Smooth muscle cell (in vitro differentiated cells): Measurements from ENCODE around the gene TTLL12. TPM values are rescaled to one million over a fixed set of nuclear protein-coding genes. Genes with fewer than 3 reads are reported as not detected.

ENCODE experiments used
- DNase-seq: peaks from one replicate; lab custom pipeline; 2025; ENCODE audit not compliant: unreplicated experiment; lab: John Stamatoyannopoulos, UW
- H2AFZ ChIP-seq: fragments of 200-600 bp; sonication (generic); 2 replicates; pipeline ENCODE4 v1.6.0; 2016; ENCODE audit warnings: antibody characterized with exemption, low read depth, mild to moderate bottlenecking
- H3F3A ChIP-seq: fragments of 200-600 bp; sonication (generic); 2 replicates; pipeline ENCODE4 v1.6.0; 2017; ENCODE audit warnings: antibody characterized with exemption, low read depth
- H3K27ac ChIP-seq: fragments of 200-600 bp; sonication (generic); 2 replicates; pipeline ENCODE4 v1.5.1; 2016; ENCODE audit warnings: low read depth, mild to moderate bottlenecking
- H3K27me3 ChIP-seq: fragments of 200-600 bp; sonication (generic); 2 replicates; pipeline ENCODE4 v1.6.1; 2016; ENCODE audit warnings: low read depth, mild to moderate bottlenecking
- H3K36me3 ChIP-seq: fragments of 200-600 bp; sonication (generic); 2 replicates; pipeline ENCODE4 v1.5.1; 2016; ENCODE audit warnings: low read depth
- H3K4me1 ChIP-seq: fragments of 200-600 bp; sonication (generic); 2 replicates; pipeline ENCODE4 v1.5.1; 2016; ENCODE audit warnings: low read depth
- H3K4me2 ChIP-seq: fragments of 200-600 bp; sonication (generic); 2 replicates; pipeline ENCODE4 v1.6.0; 2016; ENCODE audit warnings: mild to moderate bottlenecking
- H3K4me3 ChIP-seq: fragments of 200-600 bp; sonication (generic); 2 replicates; pipeline ENCODE4 v1.5.1; 2016; ENCODE audit warnings: mild to moderate bottlenecking
- H3K79me2 ChIP-seq: fragments of 200-600 bp; sonication (generic); 2 replicates; pipeline ENCODE4 v1.6.0; 2016; ENCODE audit warnings: low read depth, mild to moderate bottlenecking
- H3K9ac ChIP-seq: fragments of 200-600 bp; sonication (generic); 2 replicates; pipeline ENCODE4 v1.6.0; 2016; ENCODE audit warnings: low read depth
- H3K9me3 ChIP-seq: fragments of 200-600 bp; sonication (generic); replicated peaks from 2 replicates; pipeline ENCODE4 v1.5.1; 2016; ENCODE audit warnings: low read depth
- H4K20me1 ChIP-seq: fragments of 200-600 bp; sonication (generic); 2 replicates; pipeline ENCODE4 v1.6.0; 2016; ENCODE audit warnings: low read depth
- CTCF ChIP-seq: fragments of 200-600 bp; sonication (generic); IDR thresholded peaks from 2 replicates; pipeline ENCODE4 v1.5.1; 2017; ENCODE audit warnings: borderline replicate concordance, mild to moderate bottlenecking, antibody characterized with exemption; ENCODE audit not compliant: insufficient read depth, poor library complexity, severe bottlenecking
- WGBS: methylation state at CpG from one replicate; pipeline ENCODE4 v1.1.7; 2016; ENCODE audit warnings: low lambda C conversion rate; 5-methylcytosine and 5-hydroxymethylcytosine counted together
- polyA plus RNA-seq: library from polyadenylated mRNA; unstranded; fragments of >200 nt; fragmentation: Nextera tagmentation; extraction: Ambion mirVana; gene quantifications from 2 replicates; pipeline ENCODE4 v1.2.1, GENCODE V29; 2016
- total RNA-seq: library from RNA; depleted of rRNA; stranded (reverse); fragments of >200 nt; gene quantifications from 2 replicates; pipeline ENCODE4 v1.2.3, GENCODE V29; 2014

TTLL12 gene
- total and polyA plus RNA-seq, 2 experiments from 2014 or later: 23.5 to 31.6 TPM

- no peak for DNase-seq
- no peaks in the 10 kb centered on the region for H3K9me3 ChIP-seq
- H3K27ac ChIP-seq: no peak overlapping the region
- no peaks in the 10 kb centered on the region for H3K79me2 ChIP-seq
- H4K20me1 ChIP-seq: no peaks in the 10 kb centered on the region
- 94% methylated on average over 22 of the region's 22 CpGs for WGBS
- no peak overlapping the region for H3K4me2 ChIP-seq
- no peak for TF ChIP-seq CTCF
- H3K9ac ChIP-seq: no peak overlapping the region
- no peak overlapping the region for H2AFZ ChIP-seq
- H3K27me3 ChIP-seq: no peaks in the 10 kb centered on the region
- H3K4me1 ChIP-seq: peaks cover under 1% of the 10 kb centered on the region
- no peak overlapping the region for H3K4me3 ChIP-seq
- H3F3A ChIP-seq: no peaks in the 10 kb centered on the region
- H3K36me3 ChIP-seq: no peaks in the 10 kb centered on the region
Observed at GRCh38 chr22:43220625-43221380, 33.9 kb upstream of the TTLL12 start.

GRCh38 chr22:43218786-43219185, 31.9 kb upstream of the TTLL12 start:
- Histone ChIP-seq H3K27ac (no peak overlapping the region), H4K20me1 (no peaks in the 10 kb centered on the region), H3K4me1 (no peaks in the 10 kb centered on the region), H2AFZ (no peak overlapping the region), H3K4me3 (no peak overlapping the region), H3K9ac (no peak overlapping the region), H3F3A (no peaks in the 10 kb centered on the region), H3K36me3 (no peaks in the 10 kb centered on the region), H3K79me2 (no peaks in the 10 kb centered on the region), H3K4me2 (no peak overlapping the region), H3K27me3 (no peaks in the 10 kb centered on the region), H3K9me3 (no peaks in the 10 kb centered on the region)
- 92% methylated on average over 1 of the region's 1 CpG for WGBS
- DNase-seq: no peak
- no peak for TF ChIP-seq CTCF

DNA sequence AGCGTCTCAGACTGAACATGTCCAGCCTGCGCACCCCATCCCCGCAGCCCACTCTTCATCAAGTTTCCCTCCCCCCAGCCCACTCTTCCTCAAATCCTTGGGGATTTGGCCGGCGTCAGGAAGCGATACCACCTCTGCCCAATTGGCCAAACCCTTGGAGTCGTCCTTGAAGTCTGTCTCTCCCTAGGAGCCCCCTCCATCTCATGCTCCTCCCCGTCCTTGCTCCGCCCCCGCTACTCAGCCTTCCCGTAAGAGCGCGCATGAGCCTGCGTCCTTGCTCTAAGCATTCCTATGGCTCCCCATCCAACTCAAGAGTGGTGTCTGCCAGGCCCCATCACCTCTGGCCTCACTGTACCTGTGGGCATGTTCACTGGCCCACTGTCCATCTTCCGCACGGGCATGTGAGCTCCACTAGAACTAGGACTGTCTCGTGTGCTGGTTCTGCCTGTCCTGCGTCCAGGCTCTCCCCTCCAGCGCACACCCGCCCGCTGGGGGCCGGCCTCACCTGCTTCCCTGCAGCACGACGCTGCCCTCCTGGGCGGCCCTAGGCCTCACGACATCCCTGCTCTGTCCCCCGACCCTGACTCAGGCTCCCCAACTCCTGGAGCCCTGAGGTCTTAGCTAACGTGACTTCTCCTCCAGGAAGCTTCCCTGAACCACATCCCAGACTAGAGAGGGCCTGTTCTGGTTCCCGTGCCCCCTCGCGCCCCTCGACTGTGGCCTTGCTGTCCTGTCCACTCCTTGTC, 30.5 kb upstream of the TTLL12 start:
- H3F3A ChIP-seq: no peaks in the 10 kb centered on the region
- H3K9me3 ChIP-seq: no peaks in the 10 kb centered on the region
- H2AFZ ChIP-seq: no peak overlapping the region
- 86% methylated on average over 25 of the region's 32 CpGs for WGBS
- H3K79me2 ChIP-seq: no peaks in the 10 kb centered on the region
- no peak overlapping the region for H3K4me3 ChIP-seq
- H3K27me3 ChIP-seq: no peaks in the 10 kb centered on the region
- H3K4me1 ChIP-seq: no peaks in the 10 kb centered on the region
- H3K9ac ChIP-seq: no peak overlapping the region
- H3K27ac ChIP-seq: no peak overlapping the region
- no peak overlapping the region for H3K4me2 ChIP-seq
- no peak for TF ChIP-seq CTCF
- no peaks in the 10 kb centered on the region for H3K36me3 ChIP-seq
- no peaks in the 10 kb centered on the region for H4K20me1 ChIP-seq
- no peak for DNase-seq
